ENCODE results near the gene RPGR. TPM values are rescaled to one million over a fixed set of nuclear protein-coding genes. Genes with fewer than 3 reads are reported as not detected.

The RPGR gene
- total and polyA plus RNA-seq, 2 experiments from 2014 or later: 7.4 to 36.3 TPM

GRCh38 chrX:38262715-38263620, 64.3 kb downstream of the RPGR start:
- Mint-ChIP-seq H3K4me1 (no peaks in the 10 kb centered on the region), H3K9me3 (no peaks in the 10 kb centered on the region)
- no peak overlapping the region for H3K4me3 ChIP-seq

More at GRCh38 chrX:38262715-38263620, 64.3 kb downstream of the RPGR start:
- Mint-ChIP-seq H3K27ac (no peak overlapping the region), H3K27me3 (ENCODE audit: insufficient read depth, low read depth, poor library complexity) (no peaks in the 10 kb centered on the region), H3K4me3 (no peak overlapping the region), H3K36me3 (ENCODE audit: low read depth) (no peaks in the 10 kb centered on the region)
- ATAC-seq (no peak), DNase-seq (ENCODE audit: low spot score) (no peak)
- H3K36me3 ChIP-seq (ENCODE audit: insufficient read depth): no peaks in the 10 kb centered on the region
- no peaks in the 10 kb centered on the region for H3K9me2 ChIP-seq (ENCODE audit: insufficient read depth)
- TF ChIP-seq ETS1 (IDR thresholded peaks at IDR 0.05): no peak
- TF ChIP-seq EZH2phosphoT487 (IDR thresholded peaks at IDR 0.05; ENCODE audit: unreplicated experiment): no peak
- no peak for TF ChIP-seq STAT1 (IDR thresholded peaks at IDR 0.05; ENCODE audit: unreplicated experiment)
- no peak for TF ChIP-seq CTCF (conservative IDR thresholded peaks at IDR 0.05; ENCODE audit: low read depth in 2 of 2)
- no peak for TF ChIP-seq NANOG (IDR thresholded peaks at IDR 0.05; ENCODE audit: borderline replicate concordance)
- TF ChIP-seq JUNB (IDR thresholded peaks at IDR 0.05; ENCODE audit: unreplicated experiment): no peak
- no peak for TF ChIP-seq ZNF462 (CRISPR knock-in tag; IDR thresholded peaks at IDR 0.05)
- TF ChIP-seq POLR2AphosphoS5 (IDR thresholded peaks at IDR 0.05; ENCODE audit: low read depth): no peak
- H3K27ac ChIP-seq (ENCODE audit: low read depth): no peak overlapping the region
- no peaks in the 10 kb centered on the region for H3K79me2 ChIP-seq (replicated peaks; ENCODE audit: insufficient read depth)
- no peak overlapping the region for H3K4me2 ChIP-seq
- H3F3A ChIP-seq (replicated peaks; ENCODE audit: low read depth): no peaks in the 10 kb centered on the region
- no peak overlapping the region for H2AFZ ChIP-seq
- H3K27me3 ChIP-seq (ENCODE audit: insufficient read depth): no peaks in the 10 kb centered on the region
- H4K20me1 ChIP-seq (replicated peaks; ENCODE audit: insufficient read depth): no peaks in the 10 kb centered on the region
- no peaks in the 10 kb centered on the region for H3K4me1 ChIP-seq (ENCODE audit: insufficient read depth)
